ENCODE results near the gene ARHGAP45. TPM values are rescaled to one million over a fixed set of nuclear protein-coding genes. Genes with fewer than 3 reads are reported as not detected.

The ARHGAP45 gene
- total RNA-seq, 2 experiments from 2014 or later: 433 to 445 TPM

GRCh38 chr19:1050989-1051788, 15.8 kb upstream of the ARHGAP45 start:
- DNase-seq (no peak), ATAC-seq (no peak)
- CTCF ChIA-PET: no interaction called here
- no peaks in the 10 kb centered on the region for H3K27me3 Mint-ChIP-seq (ENCODE audit: low read depth)
- POLR2A ChIA-PET: no interaction called here
- peaks cover 27% of the 10 kb centered on the region for H3K36me3 Mint-ChIP-seq (ENCODE audit: low read depth)
- H3K4me3 Mint-ChIP-seq: no peak overlapping the region
- H3K4me1 Mint-ChIP-seq (ENCODE audit: low read depth): peaks cover 7% of the 10 kb centered on the region
- no peaks in the 10 kb centered on the region for H3K9me3 Mint-ChIP-seq (ENCODE audit: insufficient read depth)
- H3K27ac Mint-ChIP-seq: no peak overlapping the region

- POLR2A ChIA-PET: no interaction called here
- H3K9me3 Mint-ChIP-seq (ENCODE audit: insufficient read depth): no peaks in the 10 kb centered on the region
- peaks cover 30% of the 10 kb centered on the region for H3K36me3 Mint-ChIP-seq (ENCODE audit: low read depth)
- no peak overlapping the region for H3K27ac Mint-ChIP-seq
- CTCF ChIA-PET: no interaction called here
- H3K4me1 Mint-ChIP-seq (ENCODE audit: low read depth): peaks cover 7% of the 10 kb centered on the region
- no peak overlapping the region for H3K4me3 Mint-ChIP-seq
- H3K27me3 Mint-ChIP-seq (ENCODE audit: low read depth): no peaks in the 10 kb centered on the region
- no peak for DNase-seq
- ATAC-seq: no peak
Measured at GRCh38 chr19:1051791-1052190, 15.2 kb upstream of the ARHGAP45 start.

- Mint-ChIP-seq H3K9me3 (ENCODE audit: insufficient read depth) (no peaks in the 10 kb centered on the region), H3K27me3 (ENCODE audit: low read depth) (no peaks in the 10 kb centered on the region), H3K36me3 (ENCODE audit: low read depth) (peaks cover 35% of the 10 kb centered on the region), H3K4me1 (ENCODE audit: low read depth) (peaks cover 10% of the 10 kb centered on the region), H3K27ac (peak overlapping the region; percentile 30), H3K4me3 (no peak overlapping the region)
- no peak for DNase-seq
- ChIA-PET CTCF (no interaction called here), POLR2A (no interaction called here)
- ATAC-seq: peak; percentile 21
Measured at GRCh38 chr19:1052349-1052975, 14.5 kb upstream of the ARHGAP45 start.

- peak; percentile 12 for ATAC-seq
- peak overlapping the region; percentile 30 for H3K27ac Mint-ChIP-seq
Measured at GRCh38 chr19:1053176-1054101, 13.5 kb upstream of the ARHGAP45 start.

DNA sequence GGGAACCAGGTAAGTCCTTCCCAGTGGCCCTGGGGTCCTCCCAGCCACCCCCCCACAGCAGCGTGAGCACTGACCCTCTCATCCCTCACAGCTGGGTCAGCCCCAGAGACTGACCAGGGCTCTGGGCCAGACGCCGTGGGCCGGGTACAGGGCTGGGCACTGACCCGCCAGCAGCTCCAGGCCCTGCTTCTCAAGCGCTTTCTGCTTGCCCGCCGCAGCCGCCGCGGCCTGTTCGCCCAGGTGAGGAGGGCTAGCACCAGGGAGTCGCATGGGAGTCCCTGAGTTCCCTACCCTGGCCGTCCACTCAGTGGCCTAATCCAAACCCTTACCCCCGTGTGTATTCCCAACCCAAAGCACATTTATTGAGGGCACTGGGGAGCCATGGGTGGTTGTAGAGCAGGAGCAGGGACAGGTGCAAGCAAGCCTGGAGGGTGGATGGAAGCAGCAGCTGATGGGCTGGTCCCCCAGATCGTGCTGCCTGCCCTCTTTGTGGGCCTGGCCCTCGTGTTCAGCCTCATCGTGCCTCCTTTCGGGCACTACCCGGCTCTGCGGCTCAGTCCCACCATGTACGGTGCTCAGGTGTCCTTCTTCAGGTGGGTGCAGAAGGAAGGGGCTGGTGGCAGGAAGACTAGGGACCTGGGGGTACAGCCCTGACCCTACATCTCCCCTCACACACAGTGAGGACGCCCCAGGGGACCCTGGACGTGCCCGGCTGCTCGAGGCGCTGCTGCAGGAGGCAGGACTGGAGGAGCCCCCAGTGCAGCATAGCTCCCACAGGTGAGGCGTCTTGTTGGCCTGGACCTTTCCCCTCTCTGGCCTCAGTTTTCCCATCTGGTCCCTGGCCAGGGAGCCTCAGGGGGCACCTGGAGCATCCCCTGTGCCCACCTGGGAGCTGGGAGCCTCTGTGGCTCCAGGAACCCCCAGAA, 12.6 kb upstream of the ARHGAP45 start:
- DNase-seq (no peak), ATAC-seq (no peak)
- ChIA-PET POLR2A (interaction anchor here (0.8 to 1.6 kb wide), 2 partner anchors 11 to 13 kb away, joined by 3 to 5 read pairs; partner anchors contain the start of gene ARHGAP45), CTCF (interaction anchor here (1.1 kb wide), 1 partner anchor 10 kb away, joined by 3 read pairs; no protein-coding TSS in a partner anchor)
- no peaks in the 10 kb centered on the region for H3K9me3 Mint-ChIP-seq (ENCODE audit: insufficient read depth)
- no peaks in the 10 kb centered on the region for H3K27me3 Mint-ChIP-seq (ENCODE audit: low read depth)
- no peak overlapping the region for H3K27ac Mint-ChIP-seq
- H3K4me1 Mint-ChIP-seq (ENCODE audit: low read depth): peaks cover 20% of the 10 kb centered on the region
- peaks cover 46% of the 10 kb centered on the region for H3K36me3 Mint-ChIP-seq (ENCODE audit: low read depth)
- no peak overlapping the region for H3K4me3 Mint-ChIP-seq

More at GRCh38 chr19:1053176-1054101, 13.5 kb upstream of the ARHGAP45 start:
- peaks cover 18% of the 10 kb centered on the region for H3K4me1 Mint-ChIP-seq (ENCODE audit: low read depth)
- no peak overlapping the region for H3K4me3 Mint-ChIP-seq
- peaks cover 44% of the 10 kb centered on the region for H3K36me3 Mint-ChIP-seq (ENCODE audit: low read depth)
- ChIA-PET POLR2A (interaction anchor here (0.8 to 1.6 kb wide), 2 partner anchors 10 to 14 kb away, joined by 3 to 5 read pairs; partner anchors contain the start of gene ARHGAP45), CTCF (no interaction called here)
- DNase-seq: no peak
- no peaks in the 10 kb centered on the region for H3K27me3 Mint-ChIP-seq (ENCODE audit: low read depth)
- no peaks in the 10 kb centered on the region for H3K9me3 Mint-ChIP-seq (ENCODE audit: insufficient read depth)

DNA sequence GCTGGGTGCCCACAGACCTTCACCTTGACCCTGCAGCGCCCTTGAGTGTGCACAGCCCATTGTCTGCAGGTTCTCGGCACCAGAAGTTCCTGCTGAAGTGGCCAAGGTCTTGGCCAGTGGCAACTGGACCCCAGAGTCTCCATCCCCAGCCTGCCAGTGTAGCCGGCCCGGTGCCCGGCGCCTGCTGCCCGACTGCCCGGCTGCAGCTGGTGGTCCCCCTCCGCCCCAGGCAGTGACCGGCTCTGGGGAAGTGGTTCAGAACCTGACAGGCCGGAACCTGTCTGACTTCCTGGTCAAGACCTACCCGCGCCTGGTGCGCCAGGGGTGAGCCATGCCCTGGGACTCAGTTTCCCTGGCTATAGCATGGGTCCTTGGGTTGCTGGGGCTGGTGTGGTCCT, 11.9 kb upstream of the ARHGAP45 start:
- Mint-ChIP-seq H3K27ac (no peak overlapping the region), H3K27me3 (ENCODE audit: low read depth) (no peaks in the 10 kb centered on the region), H3K36me3 (ENCODE audit: low read depth) (peaks cover 52% of the 10 kb centered on the region), H3K4me3 (no peak overlapping the region), H3K4me1 (ENCODE audit: low read depth) (peaks cover 20% of the 10 kb centered on the region), H3K9me3 (ENCODE audit: insufficient read depth) (no peaks in the 10 kb centered on the region)
- POLR2A ChIA-PET: interaction anchor here (0.8 to 1.6 kb wide), 2 partner anchors 12 kb away, joined by 4 to 5 read pairs; partner anchors contain the start of gene ARHGAP45
- ATAC-seq (no peak), DNase-seq (no peak)
- CTCF ChIA-PET: interaction anchor here (1.1 kb wide), 1 partner anchor 10 kb away, joined by 3 read pairs; no protein-coding TSS in a partner anchor

- Mint-ChIP-seq H3K4me3 (no peak overlapping the region), H3K27me3 (ENCODE audit: low read depth) (no peaks in the 10 kb centered on the region), H3K36me3 (ENCODE audit: low read depth) (peaks cover 52% of the 10 kb centered on the region), H3K9me3 (ENCODE audit: insufficient read depth) (no peaks in the 10 kb centered on the region), H3K27ac (no peak overlapping the region), H3K4me1 (ENCODE audit: low read depth) (peaks cover 20% of the 10 kb centered on the region)
- CTCF ChIA-PET: interaction anchor here (1.0 kb wide), 1 partner anchor 15 kb away, joined by 3 read pairs; no protein-coding TSS in a partner anchor
- DNase-seq (no peak), ATAC-seq (no peak)
- POLR2A ChIA-PET: interaction anchor here (0.8 kb wide), 1 partner anchor 11 kb away, joined by 4 read pairs; the partner anchor contains the start of gene ARHGAP45
Measured at GRCh38 chr19:1055886-1056620, 10.9 kb upstream of the ARHGAP45 start.

DNA sequence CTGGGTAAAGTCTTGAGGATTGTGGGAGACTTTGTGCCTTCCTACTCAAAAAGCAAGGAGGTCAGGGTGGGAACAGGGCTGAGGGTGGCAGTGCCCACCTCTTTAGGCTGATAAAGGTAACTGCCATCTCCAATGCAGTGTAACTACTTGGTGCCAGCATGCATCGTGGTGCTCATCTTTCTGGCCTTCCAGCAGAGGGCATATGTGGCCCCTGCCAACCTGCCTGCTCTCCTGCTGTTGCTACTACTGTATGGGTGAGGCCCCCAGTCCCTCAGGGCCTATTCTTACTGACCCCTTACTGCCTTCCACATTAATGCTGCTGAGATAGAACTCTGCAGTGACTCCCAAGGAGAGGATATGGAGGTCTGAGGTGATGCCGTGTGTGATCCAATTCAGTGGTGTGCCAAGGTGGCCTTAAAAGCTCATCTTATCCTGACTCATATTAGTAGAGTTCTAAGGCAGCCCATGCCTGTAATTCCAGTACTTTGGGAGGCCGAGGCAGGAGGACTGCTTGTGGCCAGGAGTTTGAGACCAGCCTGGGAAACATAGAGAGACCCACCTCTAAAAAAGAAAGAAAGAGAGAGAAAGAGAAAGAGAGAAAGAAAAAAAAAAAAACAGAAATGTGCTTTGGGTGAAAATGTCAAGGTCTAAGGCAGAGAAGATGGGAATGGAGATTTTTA, 9.7 kb upstream of the ARHGAP45 start:
- Mint-ChIP-seq H3K27me3 (ENCODE audit: low read depth) (no peaks in the 10 kb centered on the region), H3K4me3 (no peak overlapping the region), H3K27ac (no peak overlapping the region), H3K36me3 (ENCODE audit: low read depth) (peaks cover 52% of the 10 kb centered on the region), H3K9me3 (ENCODE audit: insufficient read depth) (no peaks in the 10 kb centered on the region), H3K4me1 (ENCODE audit: low read depth) (peaks cover 15% of the 10 kb centered on the region)
- DNase-seq: no peak
- ChIA-PET POLR2A (interaction anchor here (0.7 to 1.2 kb wide), 2 partner anchors 30 to 135 kb away, joined by 3 to 4 read pairs; no protein-coding TSS in a partner anchor), CTCF (interaction anchor here (1.3 to 2.0 kb wide), 4 partner anchors 10 to 187 kb away, joined by 3 to 7 read pairs (median 4); partner anchors contain the start of gene ARHGAP45)
- ATAC-seq: peak; percentile 31

DNA sequence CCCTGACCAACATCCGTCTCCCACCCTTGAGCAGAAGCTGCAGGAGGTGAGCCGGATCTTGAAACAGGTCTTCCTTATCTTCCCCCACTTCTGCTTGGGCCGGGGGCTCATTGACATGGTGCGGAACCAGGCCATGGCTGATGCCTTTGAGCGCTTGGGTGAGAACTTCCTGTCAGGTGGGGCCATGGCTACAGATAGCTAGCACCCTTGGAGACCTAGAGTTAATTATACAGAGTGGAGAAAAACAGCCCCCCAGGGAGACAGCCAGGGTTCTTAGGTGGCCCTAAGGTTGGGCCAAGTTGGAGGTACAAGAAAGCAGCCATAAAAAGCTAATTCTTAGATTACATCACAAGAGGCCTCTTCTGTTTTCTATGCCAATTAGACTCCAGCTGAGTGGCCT, 8.9 kb upstream of the ARHGAP45 start:
- ChIA-PET CTCF (interaction anchor here (1.3 to 2.0 kb wide), 4 partner anchors 9 to 186 kb away, joined by 3 to 7 read pairs (median 4); partner anchors contain the start of gene ARHGAP45), POLR2A (interaction anchor here (0.5 to 1.2 kb wide), 2 partner anchors 10 to 30 kb away, joined by 3 to 4 read pairs; no protein-coding TSS in a partner anchor)
- ATAC-seq (no peak), DNase-seq (no peak)
- H3K4me3 Mint-ChIP-seq: no peak overlapping the region
- H3K27ac Mint-ChIP-seq: peak overlapping the region; percentile 43
- H3K4me1 Mint-ChIP-seq (ENCODE audit: low read depth): peaks cover 15% of the 10 kb centered on the region
- no peaks in the 10 kb centered on the region for H3K27me3 Mint-ChIP-seq (ENCODE audit: low read depth)
- H3K36me3 Mint-ChIP-seq (ENCODE audit: low read depth): peaks cover 55% of the 10 kb centered on the region
- H3K9me3 Mint-ChIP-seq (ENCODE audit: insufficient read depth): no peaks in the 10 kb centered on the region

Measured in activated CD8-positive, alpha-beta T cell treated with anti-CD3 and anti-CD28 coated beads, Interleukin-2, amount 10 ng/mL, durations not matched to agents 7 days and 5 days (primary cell).